SK-N-SH treated with all-trans-retinoic acid at 6 μM for 48 hours (cell line): Measurements from ENCODE around the gene CDC5L.

Source experiments
- ATAC-seq: fragments of 200-7000 bp; cut with Tn5 transposase; 3 replicates; pipeline ENCODE4 v1.9.1; 2020; ENCODE audit warnings: mild to moderate bottlenecking, moderate library complexity
- ARNTL ChIP-seq: fragments of 450-650 bp; formaldehyde crosslinking; IDR thresholded peaks from 2 replicates; pipeline ENCODE4 v1.5.0; 2020; ENCODE audit warnings: low read depth, mild to moderate bottlenecking, moderate library complexity, borderline replicate concordance
- BACH2 ChIP-seq: fragments of 250-450 bp; sonication (Bioruptor Pico); IDR thresholded peaks from 2 replicates; pipeline ENCODE4 v1.9.0; 2021; ENCODE audit warnings: mild to moderate bottlenecking, borderline replicate concordance
- CSDC2 ChIP-seq: fragments of 250-450 bp; sonication (Bioruptor Pico); IDR thresholded peaks from 2 replicates; pipeline ENCODE4 v1.5.0; 2020; ENCODE audit warnings: mild to moderate bottlenecking, moderate library complexity
- ESRRG ChIP-seq: fragments of 250-450 bp; sonication (Bioruptor Pico); IDR thresholded peaks from 2 replicates; pipeline ENCODE4 v1.6.1; 2021; ENCODE audit warnings: mild to moderate bottlenecking
- GLIS3 ChIP-seq: fragments of 250-450 bp; sonication (Bioruptor Pico); IDR thresholded peaks from 2 replicates; pipeline ENCODE4 v1.5.0; 2020; ENCODE audit warnings: mild to moderate bottlenecking, moderate library complexity
- OSR1 ChIP-seq: fragments of 250-450 bp; sonication (Bioruptor Pico); IDR thresholded peaks from 2 replicates; pipeline ENCODE4 v1.8.0; 2022; ENCODE audit warnings: moderate library complexity, mild to moderate bottlenecking, inconsistent platforms
- POU6F1 ChIP-seq: fragments of 250-450 bp; sonication (Bioruptor Pico); IDR thresholded peaks from 2 replicates; pipeline ENCODE4 v1.8.0; 2021; ENCODE audit warnings: low read depth, mild to moderate bottlenecking, moderate library complexity, borderline replicate concordance
- PPARA ChIP-seq: fragments of 250-450 bp; sonication (Bioruptor Pico); IDR thresholded peaks from 2 replicates; pipeline ENCODE4 v1.5.0; 2020; ENCODE audit warnings: mild to moderate bottlenecking, borderline replicate concordance
- RARB ChIP-seq: fragments of 250-450 bp; sonication (Bioruptor Pico); IDR thresholded peaks from 2 replicates; pipeline ENCODE4 v1.8.0; 2021; ENCODE audit warnings: mild to moderate bottlenecking, moderate library complexity
- SNAI2 ChIP-seq: fragments of 250-450 bp; sonication (Bioruptor Pico); IDR thresholded peaks from 2 replicates; pipeline ENCODE4 v1.5.0; 2020; ENCODE audit warnings: mild to moderate bottlenecking, moderate library complexity
- TCF4 ChIP-seq: fragments of 250-450 bp; sonication (Bioruptor Pico); IDR thresholded peaks from 2 replicates; pipeline ENCODE4 v1.8.0; 2021; ENCODE audit warnings: mild to moderate bottlenecking, moderate library complexity, borderline replicate concordance
- TOX ChIP-seq: fragments of 250-450 bp; sonication (Bioruptor Pico); IDR thresholded peaks from 2 replicates; pipeline ENCODE4 v1.8.0; 2021; ENCODE audit warnings: mild to moderate bottlenecking, moderate library complexity, borderline replicate concordance
- TSHZ2 ChIP-seq: fragments of 250-450 bp; sonication (Bioruptor Pico); IDR thresholded peaks from 2 replicates; pipeline ENCODE4 v1.5.0; 2020; ENCODE audit warnings: mild to moderate bottlenecking, moderate library complexity
- ZC3H10 ChIP-seq: fragments of 250-450 bp; sonication (Bioruptor Pico); IDR thresholded peaks from 2 replicates; pipeline ENCODE4 v1.5.1; 2021; ENCODE audit warnings: mild to moderate bottlenecking, moderate library complexity
- ZFP3 ChIP-seq: fragments of 250-450 bp; sonication (Bioruptor Pico); IDR thresholded peaks from 2 replicates; pipeline ENCODE4 v1.5.0; 2020; ENCODE audit warnings: mild to moderate bottlenecking, moderate library complexity
- ZFP30 ChIP-seq: fragments of 450-650 bp; formaldehyde crosslinking; IDR thresholded peaks from 2 replicates; pipeline ENCODE4 v1.5.0; 2022; ENCODE audit warnings: mild to moderate bottlenecking, moderate library complexity
- ZNF565 ChIP-seq: fragments of 450-650 bp; formaldehyde crosslinking; conservative IDR thresholded peaks from 2 replicates; pipeline ENCODE4 v1.5.0; 2020; ENCODE audit warnings: low read depth, mild to moderate bottlenecking, moderate library complexity
- ZNF70 ChIP-seq: fragments of 450-650 bp; formaldehyde crosslinking; IDR thresholded peaks from 2 replicates; pipeline ENCODE4 v1.5.0; 2020; ENCODE audit warnings: mild to moderate bottlenecking, moderate library complexity
- ZNF8 ChIP-seq: fragments of 450-650 bp; formaldehyde crosslinking; IDR thresholded peaks from 2 replicates; pipeline ENCODE4 v1.5.0; 2020; ENCODE audit warnings: mild to moderate bottlenecking, moderate library complexity
- TF ChIP-seq, protein P1 (sequence below): fragments of 250-450 bp; sonication (Bioruptor Pico); IDR thresholded peaks from 2 replicates; pipeline ENCODE4 v1.5.1; 2020; ENCODE audit warnings: low read depth, mild to moderate bottlenecking, moderate library complexity
- TF ChIP-seq, protein P2 (sequence below): fragments of 250-450 bp; sonication (Bioruptor Pico); IDR thresholded peaks from 2 replicates; pipeline ENCODE4 v1.8.0; 2020; ENCODE audit warnings: mild to moderate bottlenecking, moderate library complexity, borderline replicate concordance

The CDC5L gene

DNA sequence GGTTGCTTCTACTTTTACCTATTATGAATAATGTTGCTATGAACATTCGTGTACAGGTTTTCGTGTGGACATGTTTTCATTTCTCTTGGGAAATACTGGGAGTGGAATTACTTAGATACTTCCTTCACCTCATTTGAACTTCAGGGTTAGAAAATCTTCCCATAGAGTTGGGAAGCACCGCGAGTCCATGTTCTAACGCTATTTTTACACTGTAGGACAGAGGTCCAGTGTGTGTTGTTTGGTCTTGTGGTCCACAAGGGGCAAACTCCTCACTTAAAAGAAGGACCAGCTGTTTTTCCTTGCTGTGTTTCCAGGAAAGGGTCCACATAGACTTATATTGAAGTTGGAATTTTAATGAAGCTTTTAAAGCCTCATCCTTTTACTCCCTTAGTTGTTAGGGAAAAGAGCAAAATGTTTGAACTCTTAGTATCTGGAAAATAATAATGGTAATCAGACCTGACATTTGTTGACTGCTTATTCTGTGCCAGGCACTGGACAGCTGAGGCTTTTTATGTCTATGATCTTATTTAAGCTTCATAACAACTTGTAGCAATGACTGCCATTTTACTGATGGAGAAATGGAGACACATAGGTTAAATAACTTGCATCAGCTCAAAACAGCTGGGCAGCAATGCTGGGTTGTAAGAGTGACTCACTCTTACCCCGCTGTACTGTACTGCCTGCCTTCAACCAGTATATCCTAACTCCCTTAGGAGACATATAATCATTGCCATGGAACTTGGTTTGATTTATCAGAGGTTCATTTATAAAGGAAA is 52.0 kb downstream of the CDC5L start:
- peak; percentile 84 for ATAC-seq
- TF ChIP-seq ZNF70 (CRISPR knock-in tag), result no peak
- TF ChIP-seq RARB (CRISPR knock-in tag), result no peak
- no peak for TF ChIP-seq ZNF565 (CRISPR knock-in tag)
- TF ChIP-seq ESRRG, result no peak
- no peak for TF ChIP-seq TCF4
- no peak for TF ChIP-seq CSDC2
- TF ChIP-seq ZC3H10 (CRISPR knock-in tag), result no peak
- TF ChIP-seq OSR1 (CRISPR knock-in tag), result no peak
- TF ChIP-seq TSHZ2, result no peak
- no peak for TF ChIP-seq SNAI2 (CRISPR knock-in tag)
- TF ChIP-seq TOX (CRISPR knock-in tag), result no peak
- no peak for TF ChIP-seq ZFP30
- TF ChIP-seq BACH2 (CRISPR knock-in tag), result no peak

- no peak for TF ChIP-seq TOX (CRISPR knock-in tag)
- TF ChIP-seq ZNF8 (CRISPR knock-in tag), result no peak
- TF ChIP-seq OSR1 (CRISPR knock-in tag), result no peak
- TF ChIP-seq CSDC2, result no peak
- TF ChIP-seq ARNTL, result no peak
- TF ChIP-seq ZNF70 (CRISPR knock-in tag), result no peak
- no peak for TF ChIP-seq ZFP3
- TF ChIP-seq ESRRG, result no peak
- no peak for TF ChIP-seq PPARA
- no peak for TF ChIP-seq ZNF565 (CRISPR knock-in tag)
- TF ChIP-seq, protein P1, sequence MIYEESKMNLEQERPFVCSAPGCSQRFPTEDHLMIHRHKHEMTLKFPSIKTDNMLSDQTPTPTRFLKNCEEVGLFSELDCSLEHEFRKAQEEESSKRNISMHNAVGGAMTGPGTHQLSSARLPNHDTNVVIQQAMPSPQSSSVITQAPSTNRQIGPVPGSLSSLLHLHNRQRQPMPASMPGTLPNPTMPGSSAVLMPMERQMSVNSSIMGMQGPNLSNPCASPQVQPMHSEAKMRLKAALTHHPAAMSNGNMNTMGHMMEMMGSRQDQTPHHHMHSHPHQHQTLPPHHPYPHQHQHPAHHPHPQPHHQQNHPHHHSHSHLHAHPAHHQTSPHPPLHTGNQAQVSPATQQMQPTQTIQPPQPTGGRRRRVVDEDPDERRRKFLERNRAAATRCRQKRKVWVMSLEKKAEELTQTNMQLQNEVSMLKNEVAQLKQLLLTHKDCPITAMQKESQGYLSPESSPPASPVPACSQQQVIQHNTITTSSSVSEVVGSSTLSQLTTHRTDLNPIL (CRISPR knock-in tag), result no peak
- ATAC-seq, result no peak
Observed at GRCh38 chr6:44441091-44441855, 53.8 kb downstream of the CDC5L start.

DNA sequence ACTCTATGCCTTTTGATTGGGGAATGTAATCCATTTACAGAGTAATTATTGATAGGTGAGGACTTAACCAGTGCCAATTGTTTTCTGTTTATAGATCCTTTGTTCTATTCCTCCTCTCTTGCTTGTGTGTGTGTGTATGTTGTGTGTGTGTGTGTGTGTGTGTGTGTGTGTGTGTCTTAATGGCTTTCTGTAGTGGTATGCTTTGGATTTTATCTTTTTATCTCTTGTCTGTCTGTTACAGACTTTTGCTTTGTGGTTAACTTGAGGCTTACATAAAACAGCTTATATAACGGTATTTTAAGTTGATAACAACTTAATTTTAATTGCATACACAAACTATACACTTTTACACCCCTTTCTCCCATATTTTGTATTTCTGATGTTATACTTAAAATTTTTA is 54.7 kb downstream of the CDC5L start:
- no peak for TF ChIP-seq CSDC2
- no peak for TF ChIP-seq BACH2 (CRISPR knock-in tag)
- no peak for TF ChIP-seq TSHZ2
- TF ChIP-seq ZFP3, result no peak
- no peak for TF ChIP-seq PPARA
- no peak for TF ChIP-seq ZNF8 (CRISPR knock-in tag)
- TF ChIP-seq, protein P2, sequence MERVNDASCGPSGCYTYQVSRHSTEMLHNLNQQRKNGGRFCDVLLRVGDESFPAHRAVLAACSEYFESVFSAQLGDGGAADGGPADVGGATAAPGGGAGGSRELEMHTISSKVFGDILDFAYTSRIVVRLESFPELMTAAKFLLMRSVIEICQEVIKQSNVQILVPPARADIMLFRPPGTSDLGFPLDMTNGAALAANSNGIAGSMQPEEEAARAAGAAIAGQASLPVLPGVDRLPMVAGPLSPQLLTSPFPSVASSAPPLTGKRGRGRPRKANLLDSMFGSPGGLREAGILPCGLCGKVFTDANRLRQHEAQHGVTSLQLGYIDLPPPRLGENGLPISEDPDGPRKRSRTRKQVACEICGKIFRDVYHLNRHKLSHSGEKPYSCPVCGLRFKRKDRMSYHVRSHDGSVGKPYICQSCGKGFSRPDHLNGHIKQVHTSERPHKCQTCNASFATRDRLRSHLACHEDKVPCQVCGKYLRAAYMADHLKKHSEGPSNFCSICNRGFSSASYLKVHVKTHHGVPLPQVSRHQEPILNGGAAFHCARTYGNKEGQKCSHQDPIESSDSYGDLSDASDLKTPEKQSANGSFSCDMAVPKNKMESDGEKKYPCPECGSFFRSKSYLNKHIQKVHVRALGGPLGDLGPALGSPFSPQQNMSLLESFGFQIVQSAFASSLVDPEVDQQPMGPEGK, result no peak
- TF ChIP-seq, protein P1 (CRISPR knock-in tag), result no peak
- no peak for TF ChIP-seq ZC3H10 (CRISPR knock-in tag)
- TF ChIP-seq ZNF70 (CRISPR knock-in tag), result no peak
- TF ChIP-seq GLIS3, result no peak
- TF ChIP-seq TCF4, result no peak
- TF ChIP-seq RARB (CRISPR knock-in tag), result no peak
- no peak for TF ChIP-seq ARNTL
- no peak for TF ChIP-seq SNAI2 (CRISPR knock-in tag)
- no peak for TF ChIP-seq POU6F1 (CRISPR knock-in tag)
- TF ChIP-seq, all 23 proteins: peak for 0
- ATAC-seq, result no peak
